GM06990 (cell line): ENCODE results near the gene DUSP16.

Source experiments
- DNase-seq: peaks from one replicate; pipeline ENCODE4 v3.0.0-alpha.2; 2011; ENCODE audit not compliant: insufficient read length; ENCODE audit errors: extremely low read depth
- H3K27me3 ChIP-seq: replicated peaks from 2 replicates; pipeline ENCODE4 v1.6.0; 2011; ENCODE audit warnings: low read length; ENCODE audit not compliant: control insufficient read depth, insufficient read depth
- H3K36me3 ChIP-seq: 2 replicates; pipeline ENCODE4 v1.5.1; 2011; ENCODE audit warnings: low read length; ENCODE audit not compliant: control insufficient read depth, insufficient read depth
- H3K4me3 ChIP-seq: replicated peaks from 2 replicates; pipeline ENCODE4 v1.5.1; 2011; ENCODE audit warnings: low read depth, mild to moderate bottlenecking, control low read depth, low read length
- TF ChIP-seq, protein P1 (sequence below): IDR thresholded peaks from 2 replicates; pipeline ENCODE4 v1.5.1; 2011; ENCODE audit warnings: low read length, control low read depth, mild to moderate bottlenecking, inconsistent platforms; ENCODE audit not compliant: insufficient read depth, poor library complexity, severe bottlenecking

Gene DUSP16

DNA sequence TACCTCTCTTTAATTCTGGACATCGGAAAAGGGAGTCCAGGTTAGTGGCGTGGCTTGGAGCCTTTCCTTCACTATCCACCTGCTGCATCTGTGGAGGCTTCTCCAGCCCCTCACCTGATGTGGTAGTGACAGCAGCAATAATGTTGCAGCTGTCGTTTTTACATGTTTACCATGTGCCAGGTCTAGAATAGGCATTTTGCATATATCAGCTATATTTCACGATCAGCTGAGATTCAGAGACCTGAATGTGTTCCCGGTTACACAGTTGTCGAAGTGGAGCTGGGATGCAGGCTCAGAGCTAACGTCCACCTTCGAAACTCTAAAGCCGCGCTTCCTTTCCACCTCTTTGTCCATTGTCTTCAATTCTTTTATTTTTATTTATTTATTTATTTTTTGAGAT, 114.8 kb downstream of the DUSP16 start:
- no peaks in the 10 kb centered on the region for H3K27me3 ChIP-seq
- TF ChIP-seq, protein P1, sequence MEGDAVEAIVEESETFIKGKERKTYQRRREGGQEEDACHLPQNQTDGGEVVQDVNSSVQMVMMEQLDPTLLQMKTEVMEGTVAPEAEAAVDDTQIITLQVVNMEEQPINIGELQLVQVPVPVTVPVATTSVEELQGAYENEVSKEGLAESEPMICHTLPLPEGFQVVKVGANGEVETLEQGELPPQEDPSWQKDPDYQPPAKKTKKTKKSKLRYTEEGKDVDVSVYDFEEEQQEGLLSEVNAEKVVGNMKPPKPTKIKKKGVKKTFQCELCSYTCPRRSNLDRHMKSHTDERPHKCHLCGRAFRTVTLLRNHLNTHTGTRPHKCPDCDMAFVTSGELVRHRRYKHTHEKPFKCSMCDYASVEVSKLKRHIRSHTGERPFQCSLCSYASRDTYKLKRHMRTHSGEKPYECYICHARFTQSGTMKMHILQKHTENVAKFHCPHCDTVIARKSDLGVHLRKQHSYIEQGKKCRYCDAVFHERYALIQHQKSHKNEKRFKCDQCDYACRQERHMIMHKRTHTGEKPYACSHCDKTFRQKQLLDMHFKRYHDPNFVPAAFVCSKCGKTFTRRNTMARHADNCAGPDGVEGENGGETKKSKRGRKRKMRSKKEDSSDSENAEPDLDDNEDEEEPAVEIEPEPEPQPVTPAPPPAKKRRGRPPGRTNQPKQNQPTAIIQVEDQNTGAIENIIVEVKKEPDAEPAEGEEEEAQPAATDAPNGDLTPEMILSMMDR: no peak
- no peak overlapping the region for H3K4me3 ChIP-seq
- DNase-seq: no peak
- H3K36me3 ChIP-seq: no peaks in the 10 kb centered on the region

DNA sequence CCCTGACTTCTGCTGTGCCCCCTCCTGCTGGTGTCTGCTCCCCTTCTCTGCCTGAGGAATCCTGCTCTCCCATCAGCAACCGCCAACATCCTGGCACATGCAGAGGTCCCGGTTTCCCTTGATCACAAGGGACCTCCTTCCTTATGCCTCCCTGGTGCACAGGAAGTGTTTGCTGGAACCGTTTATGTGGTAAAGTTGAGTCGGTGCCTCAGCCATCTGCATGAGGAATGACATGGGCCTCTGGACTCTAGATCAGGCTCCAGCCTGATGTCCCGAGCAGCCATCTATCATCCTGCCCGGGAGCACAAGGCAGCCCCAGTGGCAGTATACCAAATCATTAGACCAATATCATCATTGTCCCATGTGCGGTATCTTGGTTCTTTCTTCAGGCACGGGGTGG, 115.4 kb downstream of the DUSP16 start:
- no peak for DNase-seq
- TF ChIP-seq, protein P1: no peak

GRCh38 chr12:12446786-12447185, 115.9 kb downstream of the DUSP16 start:
- DNase-seq: no peak
- Histone ChIP-seq H3K36me3 (no peaks in the 10 kb centered on the region), H3K27me3 (no peaks in the 10 kb centered on the region), H3K4me3 (no peak overlapping the region)
- TF ChIP-seq, protein P1: no peak

More for the DNA sequence above, 115.4 kb downstream of the DUSP16 start:
- Histone ChIP-seq H3K4me3 (no peak overlapping the region), H3K27me3 (no peaks in the 10 kb centered on the region), H3K36me3 (no peaks in the 10 kb centered on the region)

DNA sequence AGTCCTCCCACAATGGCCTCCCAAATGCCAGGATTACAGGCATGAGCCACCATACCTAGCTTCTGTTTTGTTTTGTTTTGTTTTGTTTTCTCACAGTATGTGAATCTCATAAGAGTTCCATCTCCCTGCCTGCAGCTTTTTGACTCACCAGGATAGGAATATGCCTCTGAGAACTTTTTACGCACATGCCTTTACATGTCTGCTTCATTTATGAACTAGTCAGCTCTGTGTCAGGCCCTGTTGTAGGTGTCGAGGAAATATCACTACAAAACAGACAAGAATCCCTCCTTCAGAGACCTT, 116.8 kb downstream of the DUSP16 start:
- no peaks in the 10 kb centered on the region for H3K36me3 ChIP-seq
- DNase-seq: no peak
- H3K4me3 ChIP-seq: no peak overlapping the region
- no peaks in the 10 kb centered on the region for H3K27me3 ChIP-seq
- TF ChIP-seq, protein P1: no peak

GRCh38 chr12:12445165-12445881, 117.3 kb downstream of the DUSP16 start:
- H3K27me3 ChIP-seq: no peaks in the 10 kb centered on the region
- H3K4me3 ChIP-seq: no peak overlapping the region
- TF ChIP-seq, protein P1: no peak
- no peak for DNase-seq
- H3K36me3 ChIP-seq: no peaks in the 10 kb centered on the region

GRCh38 chr12:12443431-12443878, 119.2 kb downstream of the DUSP16 start:
- TF ChIP-seq, protein P1: no peak
- Histone ChIP-seq H3K36me3 (no peaks in the 10 kb centered on the region), H3K4me3 (no peak overlapping the region), H3K27me3 (no peaks in the 10 kb centered on the region)
- DNase-seq: no peak
